ENCODE measurements around the gene ADGRB3.

The ADGRB3 gene

GRCh38 chr6:68709882-68710281, 74.8 kb downstream of the ADGRB3 start:
- no peak for DNase-seq

GRCh38 chr6:68710496-68710895, 75.4 kb downstream of the ADGRB3 start:
- no peak for DNase-seq

- DNase-seq: no peak
These were observed 75.8 kb downstream of the ADGRB3 start for GRCh38 chr6:68710916-68711315.

- no peak for DNase-seq
These were observed 76.4 kb downstream of the ADGRB3 start for GRCh38 chr6:68711386-68712000.

- no peak for DNase-seq
These were observed 81.5 kb downstream of the ADGRB3 start for GRCh38 chr6:68716620-68717019.

GRCh38 chr6:68718385-68719073, 83.4 kb downstream of the ADGRB3 start:
- DNase-seq: peak; percentile 68

GRCh38 chr6:68719761-68720160, 84.7 kb downstream of the ADGRB3 start:
- DNase-seq: no peak

- no peak for DNase-seq
These were observed 87.9 kb downstream of the ADGRB3 start for GRCh38 chr6:68722891-68723527.

- DNase-seq: peak; percentile 39
These were observed 89.0 kb downstream of the ADGRB3 start for GRCh38 chr6:68724060-68724459.

- DNase-seq: peak; percentile 38
These were observed 91.3 kb downstream of the ADGRB3 start for GRCh38 chr6:68726337-68726736.

GRCh38 chr6:68726992-68727391, 91.9 kb downstream of the ADGRB3 start:
- DNase-seq: no peak

- no peak for DNase-seq
These were observed 92.6 kb downstream of the ADGRB3 start for GRCh38 chr6:68727699-68728098.

- DNase-seq: no peak
These were observed 93.3 kb downstream of the ADGRB3 start for GRCh38 chr6:68728159-68728979.

- DNase-seq: no peak
These were observed 94.4 kb downstream of the ADGRB3 start for GRCh38 chr6:68729377-68729903.

GRCh38 chr6:68730291-68731054, 95.4 kb downstream of the ADGRB3 start:
- no peak for DNase-seq

- DNase-seq: no peak
These were observed 97.3 kb downstream of the ADGRB3 start for GRCh38 chr6:68732423-68732822.

- no peak for DNase-seq
These were observed 100.8 kb downstream of the ADGRB3 start for GRCh38 chr6:68735866-68736265.

GRCh38 chr6:68737061-68737460, 102.0 kb downstream of the ADGRB3 start:
- DNase-seq: no peak

- DNase-seq: no peak
These were observed 103.0 kb downstream of the ADGRB3 start for GRCh38 chr6:68738039-68738438.

- DNase-seq: no peak
These were observed 105.9 kb downstream of the ADGRB3 start for GRCh38 chr6:68740828-68741500.

GRCh38 chr6:68741501-68742386, 106.7 kb downstream of the ADGRB3 start:
- DNase-seq: no peak

Data from eye (tissue), 1 donor.